Cardiac muscle cell (in vitro differentiated cells and primary cell): ENCODE measurements around the gene HORMAD2. TPM values are rescaled to one million over a fixed set of nuclear protein-coding genes. Genes with fewer than 3 reads are reported as not detected.
"Not testable (repeated sequence)": the region's sequence is repeated elsewhere in the genome, so short reads cannot be mapped to it uniquely, and the experiment has no call there.

Experiments
- DNase-seq, 2 donors: peaks; one replicate each; pipeline versions ENCODE4 v3.0.0 to v3.0.0-alpha.2; 2010 to 2017; ENCODE audit warnings: low read depth in 1 of 2, low spot score in 1 of 2
- H3K27ac ChIP-seq: fragments of 200-600 bp; sonication (generic); 2 replicates; pipeline ENCODE4 v1.5.1; 2016
- H3K27me3 ChIP-seq: fragments of 200-600 bp; sonication (generic); 2 replicates; pipeline ENCODE4 v1.6.0; 2016; ENCODE audit warnings: control low read depth
- H3K36me3 ChIP-seq: fragments of 200-600 bp; sonication (generic); 2 replicates; pipeline ENCODE4 v1.5.1; 2016; ENCODE audit warnings: control low read depth
- H3K4me1 ChIP-seq: fragments of 200-600 bp; sonication (generic); 2 replicates; pipeline ENCODE4 v1.8.1; 2017; ENCODE audit warnings: low read depth, mild to moderate bottlenecking, mixed run types
- H3K4me3 ChIP-seq: fragments of 200-600 bp; sonication (generic); 2 replicates; pipeline ENCODE4 v1.5.1; 2016; ENCODE audit warnings: mild to moderate bottlenecking
- H3K9me3 ChIP-seq: fragments of 200-600 bp; sonication (generic); 2 replicates; pipeline ENCODE4 v1.5.1; 2017; ENCODE audit warnings: low read depth, mild to moderate bottlenecking, control low read depth
- polyA plus RNA-seq: library from polyadenylated mRNA; unstranded; fragments of >200 nt; fragmentation: Nextera tagmentation; extraction: Ambion mirVana; gene quantifications from 2 replicates; pipeline ENCODE4 v1.2.1, GENCODE V29; 2016
- total RNA-seq: library from RNA; depleted of rRNA; stranded (reverse); fragments of >200 nt; gene quantifications from 2 replicates; pipeline ENCODE4 v1.2.3, GENCODE V29; 2016
- TF ChIP-seq, protein P1 (sequence below): IDR thresholded peaks from 2 replicates; pipeline ENCODE4 v1.5.1; 2012; ENCODE audit warnings: low read depth, mild to moderate bottlenecking, low read length

The HORMAD2 gene
- total and polyA plus RNA-seq, 2 experiments from 2014 or later, result not detected

DNA sequence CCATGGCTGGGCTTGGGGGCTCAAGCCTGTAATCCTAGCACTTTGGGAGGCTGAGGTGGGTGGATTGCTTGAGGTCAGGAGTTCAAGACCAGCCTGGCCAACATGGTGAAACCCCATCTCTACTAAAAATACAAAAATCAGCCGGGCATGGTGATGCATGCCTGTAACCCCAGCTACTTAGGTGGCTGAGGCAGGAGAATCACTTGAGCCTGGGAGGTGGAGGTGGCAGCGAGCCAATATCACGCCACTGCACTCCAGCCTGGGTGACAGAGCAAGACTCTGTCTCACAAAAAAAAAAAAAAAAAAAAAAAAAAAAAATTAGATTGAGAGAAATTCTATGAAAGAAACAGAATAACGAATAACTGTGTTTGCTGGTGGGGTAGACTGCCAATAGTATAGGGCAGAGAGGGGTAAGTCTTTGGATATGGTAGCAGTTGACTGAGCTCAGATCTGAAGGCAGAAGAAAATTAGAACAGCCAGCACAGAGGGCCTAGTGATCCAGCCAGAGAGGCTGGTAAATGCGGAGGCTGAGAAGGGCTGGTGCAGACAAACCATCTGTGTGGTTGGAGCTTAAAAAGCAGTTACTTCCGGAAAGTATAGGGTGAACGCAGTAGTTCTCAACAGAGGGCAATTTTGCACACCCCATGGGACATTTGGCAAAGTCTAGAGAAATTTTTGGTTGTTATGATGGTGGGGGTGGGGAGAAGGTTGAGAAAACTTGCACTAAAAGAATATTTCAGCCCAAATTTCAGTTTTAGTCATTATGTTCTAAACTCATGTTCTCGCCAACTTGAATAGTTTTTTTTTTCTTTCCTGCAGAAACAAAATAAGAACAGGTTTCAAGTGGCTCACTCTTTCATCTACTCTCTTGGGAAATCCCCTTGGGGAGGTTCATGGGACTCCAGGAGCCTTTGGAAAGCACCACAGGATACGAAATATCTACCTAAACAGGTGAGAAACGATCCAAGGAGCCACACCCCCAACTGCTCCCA lies 1.6 kb upstream of the HORMAD2 start:
- no peak for DNase-seq
- TF ChIP-seq, protein P1, sequence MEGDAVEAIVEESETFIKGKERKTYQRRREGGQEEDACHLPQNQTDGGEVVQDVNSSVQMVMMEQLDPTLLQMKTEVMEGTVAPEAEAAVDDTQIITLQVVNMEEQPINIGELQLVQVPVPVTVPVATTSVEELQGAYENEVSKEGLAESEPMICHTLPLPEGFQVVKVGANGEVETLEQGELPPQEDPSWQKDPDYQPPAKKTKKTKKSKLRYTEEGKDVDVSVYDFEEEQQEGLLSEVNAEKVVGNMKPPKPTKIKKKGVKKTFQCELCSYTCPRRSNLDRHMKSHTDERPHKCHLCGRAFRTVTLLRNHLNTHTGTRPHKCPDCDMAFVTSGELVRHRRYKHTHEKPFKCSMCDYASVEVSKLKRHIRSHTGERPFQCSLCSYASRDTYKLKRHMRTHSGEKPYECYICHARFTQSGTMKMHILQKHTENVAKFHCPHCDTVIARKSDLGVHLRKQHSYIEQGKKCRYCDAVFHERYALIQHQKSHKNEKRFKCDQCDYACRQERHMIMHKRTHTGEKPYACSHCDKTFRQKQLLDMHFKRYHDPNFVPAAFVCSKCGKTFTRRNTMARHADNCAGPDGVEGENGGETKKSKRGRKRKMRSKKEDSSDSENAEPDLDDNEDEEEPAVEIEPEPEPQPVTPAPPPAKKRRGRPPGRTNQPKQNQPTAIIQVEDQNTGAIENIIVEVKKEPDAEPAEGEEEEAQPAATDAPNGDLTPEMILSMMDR, result no peak
- Histone ChIP-seq H3K36me3 (no peaks in the 10 kb centered on the region), H3K4me1 (no peaks in the 10 kb centered on the region), H3K27ac (no peak overlapping the region), H3K27me3 (peaks cover 14% of the 10 kb centered on the region), H3K4me3 (no peak overlapping the region), H3K9me3 (no peaks in the 10 kb centered on the region)

DNA sequence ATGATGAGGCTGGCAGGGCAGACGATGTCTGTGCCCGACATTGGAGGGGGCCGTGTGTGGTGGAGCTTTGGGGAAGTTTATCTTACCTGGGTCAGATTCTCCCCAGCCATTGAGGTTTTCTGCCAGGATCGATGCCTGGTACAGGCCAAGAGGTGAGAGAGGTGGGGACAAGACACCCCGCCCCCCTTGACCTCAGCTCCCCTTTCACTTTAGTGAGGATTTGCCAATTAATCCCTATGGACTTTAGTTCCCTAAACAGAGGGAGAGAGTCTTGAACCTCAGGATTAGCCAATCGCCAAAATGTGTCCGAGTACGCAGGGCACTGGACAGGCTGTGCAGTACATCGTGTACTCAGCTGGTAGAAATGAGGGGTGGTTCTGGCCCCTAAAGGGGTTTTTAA lies 541 bp downstream of the HORMAD2 start:
- Histone ChIP-seq H3K4me1 (no peaks in the 10 kb centered on the region), H3K27me3 (peaks cover 3% of the 10 kb centered on the region), H3K9me3 (no peaks in the 10 kb centered on the region), H3K36me3 (no peaks in the 10 kb centered on the region), H3K4me3 (no peak overlapping the region), H3K27ac (no peak overlapping the region)
- DNase-seq, result no peak
- TF ChIP-seq, protein P1, result no peak

DNA sequence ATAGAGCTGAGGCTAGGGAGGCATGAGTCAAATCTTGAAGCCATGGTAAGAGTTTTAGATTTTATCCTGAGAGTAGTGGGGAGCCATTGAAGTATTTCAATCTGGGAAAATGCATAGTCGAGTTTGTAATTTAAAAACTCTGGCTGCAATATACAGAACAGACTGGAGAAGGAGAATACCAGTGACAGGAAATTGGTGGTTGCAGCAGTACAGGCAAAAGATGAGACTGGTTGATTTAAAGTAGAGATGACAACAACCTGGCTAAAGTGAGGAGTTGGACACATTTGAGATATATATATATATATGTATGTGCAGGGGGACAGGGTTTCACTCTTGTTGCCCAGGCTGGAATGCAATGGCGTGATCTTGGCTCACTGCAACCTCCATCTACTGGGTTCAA lies 6.2 kb downstream of the HORMAD2 start:
- Histone ChIP-seq H3K4me3 (no peak overlapping the region), H3K36me3 (no peaks in the 10 kb centered on the region), H3K27me3 (peaks cover 3% of the 10 kb centered on the region), H3K4me1 (no peaks in the 10 kb centered on the region), H3K9me3 (no peaks in the 10 kb centered on the region), H3K27ac (no peak overlapping the region)
- TF ChIP-seq, protein P1, result no peak
- no peak for DNase-seq

DNA sequence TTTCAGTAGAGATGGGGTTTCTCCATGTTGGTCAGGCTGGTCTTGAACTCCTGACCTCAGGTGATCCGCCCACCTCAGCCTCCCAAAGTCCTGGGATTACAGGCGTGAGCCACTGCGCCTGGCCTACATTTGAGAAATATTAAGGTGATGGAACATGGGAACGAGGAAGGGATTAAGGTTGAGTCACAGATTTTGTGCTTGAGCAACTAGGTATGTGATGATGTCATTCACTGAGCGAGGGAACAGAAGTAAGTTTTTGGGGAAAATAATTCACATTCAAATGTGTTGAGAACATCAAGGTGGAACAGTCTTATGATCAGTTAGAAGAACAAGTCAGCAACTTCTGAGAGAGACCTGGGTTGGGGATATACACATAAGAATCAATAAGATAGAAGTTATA lies 6.8 kb downstream of the HORMAD2 start:
- H3K36me3 ChIP-seq, H3K9me3 ChIP-seq, H3K27ac ChIP-seq, H3K27me3 ChIP-seq, H3K4me1 ChIP-seq, H3K4me3 ChIP-seq: not testable (repeated sequence)
- peak in 1 of 2 donors; percentile 15 for DNase-seq

DNA sequence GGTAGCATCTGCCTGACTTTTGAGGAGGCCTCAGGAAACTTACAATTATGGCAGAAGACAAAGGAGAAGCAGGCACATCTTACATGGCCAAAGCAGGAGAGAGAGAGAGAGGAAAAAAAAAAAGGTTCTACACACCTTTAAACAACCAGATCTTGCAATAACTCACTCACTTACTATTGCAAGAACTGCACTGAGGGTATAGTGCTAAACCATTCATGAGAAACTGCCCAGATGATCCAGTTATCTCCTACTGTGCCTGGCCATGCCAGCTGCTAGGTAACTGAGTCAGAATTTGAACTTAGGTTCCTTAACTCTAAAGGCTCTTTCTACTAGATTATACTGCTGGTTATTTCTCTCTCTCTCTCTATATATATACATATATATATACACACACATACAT lies 7.3 kb downstream of the HORMAD2 start:
- no peak for DNase-seq
- H3K4me1 ChIP-seq, result no peaks in the 10 kb centered on the region
- H3K36me3 ChIP-seq, result no peaks in the 10 kb centered on the region
- no peaks in the 10 kb centered on the region for H3K9me3 ChIP-seq
- peaks cover 3% of the 10 kb centered on the region for H3K27me3 ChIP-seq
- no peak overlapping the region for H3K4me3 ChIP-seq
- TF ChIP-seq, protein P1, result no peak
- no peak overlapping the region for H3K27ac ChIP-seq

DNA sequence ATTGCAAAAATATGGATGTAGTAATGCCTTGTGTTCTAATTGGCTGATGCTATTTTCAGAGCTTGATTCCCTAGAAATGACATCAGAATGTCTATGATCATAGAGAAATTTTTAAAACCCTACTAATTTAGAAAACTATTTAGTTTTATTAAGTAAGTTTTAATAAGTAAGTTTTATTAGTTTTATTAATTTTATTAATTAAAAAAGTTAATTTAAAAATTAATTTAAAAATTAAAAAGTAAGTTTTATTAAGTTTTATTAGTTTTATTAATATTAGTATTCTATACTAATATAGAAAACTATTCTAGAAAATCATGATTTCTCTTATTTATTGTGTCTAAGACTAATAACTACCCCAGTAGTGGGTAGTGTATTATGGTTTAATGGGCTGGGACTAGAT lies 8.2 kb downstream of the HORMAD2 start:
- peaks cover 3% of the 10 kb centered on the region for H3K27me3 ChIP-seq
- no peak overlapping the region for H3K4me3 ChIP-seq
- TF ChIP-seq, protein P1, result no peak
- H3K9me3 ChIP-seq, result no peaks in the 10 kb centered on the region
- no peaks in the 10 kb centered on the region for H3K36me3 ChIP-seq
- H3K4me1 ChIP-seq, result no peaks in the 10 kb centered on the region
- no peak for DNase-seq
- H3K27ac ChIP-seq, result no peak overlapping the region
